ENCODE results near the gene KIF5B. TPM values are rescaled to one million over a fixed set of nuclear protein-coding genes. Genes with fewer than 3 reads are reported as not detected.
A peak's percentile ranks its signal among the peaks of the same experiment; 100 is the strongest.

The KIF5B gene
- total RNA-seq, 4 donors from 2014 or later: 80.2 to 116 (median 100) TPM

GRCh38 chr10:32065856-32066255 is 9.6 kb upstream of the KIF5B start:
- intact Hi-C loops (cut with DNase I; ENCODE audit: low total_unique reads): no loop called here
- TF ChIP-seq CTCF (IDR thresholded peaks at IDR 0.05) (no peak), POLR2A (IDR thresholded peaks at IDR 0.05) (no peak)
- no peak for DNase-seq (ENCODE audit: low spot score in 2 of 2)
- 80 to 82% methylated on average over 4 of the region's 4 CpGs for WGBS, 2 donors
- H3K4me3 ChIP-seq (ENCODE audit: low read depth, poor library complexity, severe bottlenecking): no peak overlapping the region

- TF ChIP-seq CTCF (IDR thresholded peaks at IDR 0.05) (no peak), POLR2A (IDR thresholded peaks at IDR 0.05) (no peak)
Observed at GRCh38 chr10:32061440-32061839, 5.2 kb upstream of the KIF5B start.

GRCh38 chr10:32060347-32060746 is 4.1 kb upstream of the KIF5B start:
- WGBS, 2 donors: 86 to 92% methylated on average over 4 of the region's 4 CpGs
- intact Hi-C loops (cut with DNase I; ENCODE audit: low total_unique reads): no loop called here
- no peak overlapping the region for H3K4me3 ChIP-seq (ENCODE audit: low read depth, poor library complexity, severe bottlenecking)
- no peak for DNase-seq (ENCODE audit: low spot score in 2 of 2)
- TF ChIP-seq POLR2A (IDR thresholded peaks at IDR 0.05) (no peak), CTCF (IDR thresholded peaks at IDR 0.05) (no peak)

More at GRCh38 chr10:32061440-32061839, 5.2 kb upstream of the KIF5B start:
- no peak for DNase-seq (ENCODE audit: low spot score in 2 of 2)
- H3K4me3 ChIP-seq (ENCODE audit: low read depth, poor library complexity, severe bottlenecking): no peak overlapping the region
- 73 to 90% methylated on average over 2 of the region's 2 CpGs for WGBS, 2 donors
- intact Hi-C loops (cut with DNase I; ENCODE audit: low total_unique reads): no loop called here

GRCh38 chr10:32059472-32059871 is 3.2 kb upstream of the KIF5B start:
- intact Hi-C loops (cut with DNase I; ENCODE audit: low total_unique reads): no loop called here
- H3K4me3 ChIP-seq (ENCODE audit: low read depth, poor library complexity, severe bottlenecking): no peak overlapping the region
- TF ChIP-seq POLR2A (IDR thresholded peaks at IDR 0.05): no peak
- no peak for TF ChIP-seq CTCF (IDR thresholded peaks at IDR 0.05)
- WGBS, 2 donors: 90% methylated on average over 3 of the region's 3 CpGs
- no peak for DNase-seq (ENCODE audit: low spot score in 2 of 2)

GRCh38 chr10:32057036-32057372 is 779 bp upstream of the KIF5B start:
- intact Hi-C loops (cut with DNase I; ENCODE audit: low total_unique reads): no loop called here
- no peak overlapping the region for H3K4me3 ChIP-seq (ENCODE audit: low read depth, poor library complexity, severe bottlenecking)
- WGBS, 2 donors: 41 to 51% methylated on average over 8 of the region's 8 CpGs
- DNase-seq (ENCODE audit: low spot score in 2 of 2): no peak
- TF ChIP-seq POLR2A (IDR thresholded peaks at IDR 0.05): no peak
- TF ChIP-seq CTCF (IDR thresholded peaks at IDR 0.05): no peak

GRCh38 chr10:32055478-32056135 is 618 bp downstream of the KIF5B start:
- intact Hi-C loops (cut with DNase I; ENCODE audit: low total_unique reads): no loop called here
- H3K4me3 ChIP-seq (ENCODE audit: low read depth, poor library complexity, severe bottlenecking): peak overlapping the region; percentile 77
- TF ChIP-seq POLR2A (IDR thresholded peaks at IDR 0.05): no peak
- no peak for TF ChIP-seq CTCF (IDR thresholded peaks at IDR 0.05)
- DNase-seq (ENCODE audit: low spot score in 2 of 2): peak; percentile 51 to 93
- 0 to 1% methylated on average over 10 to 47 of the region's 59 CpGs for WGBS, 2 donors

Data from lower leg skin (tissue), 4 donors.